ENCODE results near the gene PFKP.
"Not testable (repeated sequence)": the region's sequence is repeated elsewhere in the genome, so short reads cannot be mapped to it uniquely, and the experiment has no call there.

PFKP gene

GRCh38 chr10:3061323-3061898 lies 5.9 kb upstream of the PFKP start:
- not testable (repeated sequence) for DNase-seq (ENCODE audit: low read depth in 1 of 2, low spot score in 1 of 2); H3K27ac ChIP-seq (replicated peaks); H3K27me3 ChIP-seq (ENCODE audit: insufficient read depth, poor library complexity, severe bottlenecking); H3K4me3 ChIP-seq (replicated peaks; ENCODE audit: insufficient read depth, low read length)

- Histone ChIP-seq H3K27ac (replicated peaks) (no peak overlapping the region), H3K27me3 (ENCODE audit: insufficient read depth, poor library complexity, severe bottlenecking) (no peaks in the 10 kb centered on the region), H3K4me3 (replicated peaks; ENCODE audit: insufficient read depth, low read length) (no peak overlapping the region)
- TF ChIP-seq CTCF (IDR thresholded peaks at IDR 0.05; ENCODE audit: insufficient read depth, low read length): no peak
- TF ChIP-seq SPI1 (IDR thresholded peaks at IDR 0.05; ENCODE audit: borderline replicate concordance, low read depth): no peak
- TF ChIP-seq POLR2AphosphoS5 (IDR thresholded peaks at IDR 0.05; ENCODE audit: low read depth): no peak
- no peak for TF ChIP-seq GABPA (IDR thresholded peaks at IDR 0.05; ENCODE audit: low read depth)
- no peak for DNase-seq (ENCODE audit: low read depth in 1 of 2, low spot score in 1 of 2)
Measured at GRCh38 chr10:3062502-3063186, 4.7 kb upstream of the PFKP start.

GRCh38 chr10:3064423-3064822 lies 2.9 kb upstream of the PFKP start:
- DNase-seq (ENCODE audit: low read depth in 1 of 2, low spot score in 1 of 2): no peak
- Histone ChIP-seq H3K27me3 (ENCODE audit: insufficient read depth, poor library complexity, severe bottlenecking) (no peaks in the 10 kb centered on the region), H3K4me3 (replicated peaks; ENCODE audit: insufficient read depth, low read length) (no peak overlapping the region), H3K27ac (replicated peaks) (no peak overlapping the region)
- TF ChIP-seq POLR2AphosphoS5 (IDR thresholded peaks at IDR 0.05; ENCODE audit: low read depth): no peak
- no peak for TF ChIP-seq GABPA (IDR thresholded peaks at IDR 0.05; ENCODE audit: low read depth)
- TF ChIP-seq REST (IDR thresholded peaks at IDR 0.05; ENCODE audit: insufficient replicate concordance, low read depth): no peak
- no peak for TF ChIP-seq CTCF (IDR thresholded peaks at IDR 0.05; ENCODE audit: insufficient read depth, low read length)
- no peak for TF ChIP-seq SPI1 (IDR thresholded peaks at IDR 0.05; ENCODE audit: borderline replicate concordance, low read depth)

GRCh38 chr10:3065622-3066021 lies 1.7 kb upstream of the PFKP start:
- no peak for TF ChIP-seq CTCF (IDR thresholded peaks at IDR 0.05; ENCODE audit: insufficient read depth, low read length)
- no peak for TF ChIP-seq SPI1 (IDR thresholded peaks at IDR 0.05; ENCODE audit: borderline replicate concordance, low read depth)
- no peak for TF ChIP-seq REST (IDR thresholded peaks at IDR 0.05; ENCODE audit: insufficient replicate concordance, low read depth)
- no peak for TF ChIP-seq GABPA (IDR thresholded peaks at IDR 0.05; ENCODE audit: low read depth)
- no peak for TF ChIP-seq POLR2AphosphoS5 (IDR thresholded peaks at IDR 0.05; ENCODE audit: low read depth)
- no peak for DNase-seq (ENCODE audit: low read depth in 1 of 2, low spot score in 1 of 2)

More at GRCh38 chr10:3065622-3066021, 1.7 kb upstream of the PFKP start:
- Histone ChIP-seq H3K27ac (replicated peaks) (no peak overlapping the region), H3K27me3 (ENCODE audit: insufficient read depth, poor library complexity, severe bottlenecking) (no peaks in the 10 kb centered on the region), H3K4me3 (replicated peaks; ENCODE audit: insufficient read depth, low read length) (no peak overlapping the region)

Measured in HL-60 (cell line).